GM12878 (cell line): ENCODE results near the gene SERTAD2. TPM values are rescaled to one million over a fixed set of nuclear protein-coding genes. Genes with fewer than 3 reads are reported as not detected.

ENCODE experiments used
- ATAC-seq: fragments of 200-7000 bp; cut with Tn5 transposase; 3 replicates; pipeline ENCODE4 v1.9.1; 2020; ENCODE audit warnings: mild to moderate bottlenecking, moderate library complexity
- BruUV-seq: library from RNA; stranded (reverse); fragments of 400-500 nt; replicated peaks from 2 replicates; lab custom pipeline; 2021; lab: Mats Ljungman, UMichigan
- CTCF ChIA-PET: fragments of 300-600 bp; sonication (Branson Sonifier 250); formaldehyde crosslinking; extraction: SDS; loops from one replicate; lab custom pipeline; 2021; ENCODE audit warnings: inconsistent platforms; lab: Yijun Ruan, JAX
- POLR2A ChIA-PET: fragments of 350-600 bp; formaldehyde crosslinking; extraction: SDS; loops from one replicate; lab custom pipeline; 2021; ENCODE audit warnings: inconsistent platforms; lab: Charles Lee
- RAD21 ChIA-PET: fragments of 300-600 bp; sonication (Branson Sonifier 250); formaldehyde crosslinking; loops from one replicate; lab custom pipeline; 2023; ENCODE audit warnings: antibody characterized with exemption; ENCODE audit not compliant: unreplicated experiment; lab: Charles Lee
- SMC1A ChIA-PET: fragments of 300-600 bp; sonication (Branson Sonifier 250); formaldehyde crosslinking; loops from one replicate; lab custom pipeline; 2023; ENCODE audit not compliant: unreplicated experiment, uncharacterized antibody; lab: Charles Lee
- DNase-seq: peaks from one replicate; pipeline ENCODE4 v3.0.0-alpha.2; 2011; ENCODE audit warnings: low read depth, low spot score
- FAIRE-seq: peaks from 3 replicates; lab custom pipeline; 2011; peaks lifted over from hg19 to GRCh38; lab: Jason Lieb, UNC
- H2AFZ ChIP-seq: 2 replicates; pipeline ENCODE4 v1.6.0; 2011; ENCODE audit warnings: low read depth, low read length, control low read depth; ENCODE audit not compliant: control insufficient read depth
- H3K27ac ChIP-seq: 2 replicates; pipeline ENCODE4 v1.5.1; 2011; ENCODE audit warnings: control low read depth; ENCODE audit not compliant: control insufficient read depth, insufficient read depth
- H3K27me3 ChIP-seq, 2 experiments: replicated peaks in 1 of 2; 2 replicates each; pipeline versions ENCODE4 v1.6.0 to v1.6.1; 2011; ENCODE audit warnings: low read length in 1 of 2; ENCODE audit not compliant: control insufficient read depth in 2 of 2, insufficient read depth in 2 of 2
- H3K36me3 ChIP-seq, 2 experiments: 2 replicates each; pipeline ENCODE4 v1.5.1; 2011; ENCODE audit warnings: low read length in 1 of 2; ENCODE audit not compliant: control insufficient read depth in 2 of 2, insufficient read depth in 2 of 2
- H3K4me1 ChIP-seq: 2 replicates; pipeline ENCODE4 v1.6.1; 2011; ENCODE audit warnings: mild to moderate bottlenecking, low read length, moderate library complexity, mixed read lengths; ENCODE audit not compliant: control insufficient read depth, insufficient read depth
- H3K4me2 ChIP-seq: 2 replicates; pipeline ENCODE4 v1.6.0; 2011; ENCODE audit warnings: control low read depth; ENCODE audit not compliant: control insufficient read depth, insufficient read depth
- H3K4me3 ChIP-seq: fragments of 200-600 bp; sonication (generic); 2 replicates; pipeline ENCODE4 v1.5.1; 2016
- H3K79me2 ChIP-seq: 2 replicates; pipeline ENCODE4 v1.6.0; 2011; ENCODE audit warnings: low read length; ENCODE audit not compliant: control insufficient read depth, insufficient read depth
- H3K9ac ChIP-seq: 2 replicates; pipeline ENCODE4 v1.8.0; 2011; ENCODE audit warnings: low read length, control low read depth, mixed read lengths; ENCODE audit not compliant: control insufficient read depth, insufficient read depth
- H3K9me3 ChIP-seq: replicated peaks from 3 replicates; pipeline ENCODE4 v1.5.1; 2011; ENCODE audit warnings: mild to moderate bottlenecking, low read length; ENCODE audit not compliant: control insufficient read depth, insufficient read depth
- H4K20me1 ChIP-seq: 2 replicates; pipeline ENCODE4 v1.6.0; 2011; ENCODE audit not compliant: control insufficient read depth, insufficient read depth
- CHD4 ChIP-seq: fragments of 200-600 bp; sonication (generic); IDR thresholded peaks from 2 replicates; pipeline ENCODE4 v1.6.1; 2016; ENCODE audit warnings: mild to moderate bottlenecking
- HCFC1 ChIP-seq: fragments of 150-350 bp; IDR thresholded peaks from 2 replicates; pipeline ENCODE4 v1.6.1; 2014; ENCODE audit warnings: low read length
- HDAC6 ChIP-seq: fragments of 200-600 bp; sonication (generic); IDR thresholded peaks from one replicate; pipeline ENCODE4 v1.8.0; 2017; ENCODE audit warnings: antibody characterized with exemption; ENCODE audit not compliant: unreplicated experiment
- MYC ChIP-seq: IDR thresholded peaks from 2 replicates; pipeline ENCODE4 v1.6.1; 2011; ENCODE audit warnings: mild to moderate bottlenecking, low read length, moderate library complexity, inconsistent platforms; ENCODE audit not compliant: insufficient read depth, insufficient replicate concordance, insufficient read length, severe bottlenecking
- NR2C1 ChIP-seq: fragments of 450-650 bp; IDR thresholded peaks from 2 replicates; pipeline ENCODE4 v1.6.1; 2017; ENCODE audit warnings: antibody characterized with exemption, mild to moderate bottlenecking, moderate library complexity
- POLR2AphosphoS5 ChIP-seq: IDR thresholded peaks from 2 replicates; pipeline ENCODE4 v1.6.1; 2011; ENCODE audit warnings: mild to moderate bottlenecking, low read length, inconsistent platforms
- RBBP5 ChIP-seq: fragments of 200-600 bp; sonication (generic); conservative IDR thresholded peaks from 2 replicates; pipeline ENCODE4 v1.6.1; 2016
- RCOR1 ChIP-seq: conservative IDR thresholded peaks from 2 replicates; pipeline ENCODE4 v1.6.1; 2012; ENCODE audit warnings: low read depth, low read length, improper control_type of control experiment
- SUPT20H ChIP-seq: IDR thresholded peaks from 2 replicates; pipeline ENCODE4 v1.6.1; 2011; ENCODE audit warnings: low read depth, mild to moderate bottlenecking, low read length, moderate library complexity, borderline replicate concordance; ENCODE audit not compliant: control insufficient read depth
- SUZ12 ChIP-seq: fragments of 200-600 bp; sonication (generic); IDR thresholded peaks from one replicate; pipeline ENCODE4 v1.6.1; 2018; ENCODE audit warnings: antibody characterized with exemption, mild to moderate bottlenecking; ENCODE audit not compliant: unreplicated experiment
- WRNIP1 ChIP-seq: IDR thresholded peaks from 2 replicates; pipeline ENCODE4 v1.6.1; 2011; ENCODE audit warnings: low read depth, low read length, improper control_type of control experiment, borderline replicate concordance
- WGBS: methylation state at CpG from one replicate; pipeline ENCODE4 v1.1.6; 2016; ENCODE audit warnings: low lambda C conversion rate; ENCODE audit not compliant: insufficient replicate concordance, insufficient coverage; ENCODE audit errors: missing lambda C conversion rate; 5-methylcytosine and 5-hydroxymethylcytosine counted together
- in situ Hi-C: fragments of 300-500 bp; cut with MboI; formaldehyde crosslinking; loops from 9 replicates; pipeline ENCODE4 v1.14.3; 2018; ENCODE audit warnings: mixed read lengths
- intact Hi-C: fragments of 100-400 bp; cut with micrococcal nuclease; formaldehyde crosslinking; loops from one replicate; pipeline ENCODE4 v1.14.2; 2022; ENCODE audit not compliant: unreplicated experiment
- polyA plus RNA-seq, 11 experiments: library from polyadenylated mRNA; depleted of rRNA in 4 of 11; unstranded in 6 of 11; stranded (reverse) in 5 of 11; fragments of >200 nt; fragmentation: Nextera tagmentation in 4 of 11; fragmentation: Illumina TruSeq in 1 of 11; extraction: Ambion mirVana in 4 of 11; extraction: Trizol in 1 of 11; gene quantifications; 1 replicate in 1 of 11; 2 replicates in 10 of 11; pipeline versions ENCODE4 v1.2.1 to v1.2.3, GENCODE V29; 2011 to 2016; ENCODE audit warnings: inconsistent platforms in 2 of 11, missing spikeins in 2 of 11, low read depth in 1 of 11
- total RNA-seq, 4 experiments: library from RNA; depleted of rRNA in 3 of 4; stranded (reverse); fragments of >200 nt in 3 of 4; fragmentation: Illumina TruSeq in 1 of 4; extraction: Trizol in 1 of 4; gene quantifications; 2 replicates each; pipeline versions ENCODE4 v1.2.1 to v1.2.3, GENCODE V29; 2013 to 2021
- TF ChIP-seq, protein P1 (sequence below): fragments of 450-650 bp; IDR thresholded peaks from 2 replicates; pipeline ENCODE4 v1.6.1; 2017; ENCODE audit warnings: borderline replicate concordance
- TF ChIP-seq, protein P2 (sequence below): IDR thresholded peaks from 2 replicates; pipeline ENCODE4 v1.6.1; 2011; ENCODE audit warnings: low read depth, low read length, improper control_type of control experiment, borderline replicate concordance

Gene SERTAD2
- total and polyA plus RNA-seq, 10 of the 15 experiments (the other 5 are each of a cell fraction or from before 2014, with no cell fraction given), result 7.9 to 28.7 (median 20.1) TPM

DNA sequence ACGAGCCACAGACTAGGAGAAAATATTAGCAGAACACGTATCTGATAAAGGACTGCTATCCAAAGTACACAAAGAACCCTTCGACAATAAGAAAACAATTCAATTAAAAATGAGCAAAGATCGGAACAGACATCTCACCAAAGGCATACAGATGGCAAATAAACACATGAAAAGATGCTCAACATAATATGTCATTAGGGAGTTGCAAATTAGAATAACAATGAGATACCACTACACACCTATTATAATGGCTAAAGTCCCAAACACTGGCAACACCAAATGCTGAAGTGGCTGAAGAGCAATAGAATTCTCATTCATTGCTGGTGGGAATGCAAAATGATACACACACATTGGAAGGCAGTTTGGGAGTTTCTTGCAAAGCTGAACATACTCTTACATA lies 33.1 kb downstream of the SERTAD2 start:
- no peak for DNase-seq
- 70% methylated on average over 4 of the region's 4 CpGs for WGBS
- Histone ChIP-seq H3K79me2 (no peaks in the 10 kb centered on the region), H3K9ac (no peak overlapping the region), H4K20me1 (no peaks in the 10 kb centered on the region), H2AFZ (no peak overlapping the region), H3K4me2 (no peak overlapping the region), H3K9me3 (no peaks in the 10 kb centered on the region), H3K4me3 (no peak overlapping the region), H3K36me3 (no peaks in the 10 kb centered on the region), H3K27ac (no peak overlapping the region), H3K4me1 (0 out of 2 replicates have a peak, but pooled peaks cover 3% of the 10 kb centered on the region), H3K27me3 (no peaks in the 10 kb centered on the region)
- ATAC-seq, result no peak
- BruUV-seq, result no TSS peak
- SMC1A ChIA-PET, result interaction anchor here (0.8 to 5.4 kb wide), 5 partner anchors 14 to 168 kb away, joined by 3 to 35 read pairs (median 3); no protein-coding TSS in a partner anchor
- FAIRE-seq, result no peak
- CTCF ChIA-PET, result interaction anchor here (1.2 to 1.3 kb wide), 2 partner anchors 12 to 571 kb away, joined by 3 read pairs; no protein-coding TSS in a partner anchor
- TF ChIP-seq RCOR1, result no peak
- TF ChIP-seq POLR2AphosphoS5, result no peak
- no peak for TF ChIP-seq RBBP5
- TF ChIP-seq SUZ12, result no peak
- no peak for TF ChIP-seq CHD4
- TF ChIP-seq, protein P1, sequence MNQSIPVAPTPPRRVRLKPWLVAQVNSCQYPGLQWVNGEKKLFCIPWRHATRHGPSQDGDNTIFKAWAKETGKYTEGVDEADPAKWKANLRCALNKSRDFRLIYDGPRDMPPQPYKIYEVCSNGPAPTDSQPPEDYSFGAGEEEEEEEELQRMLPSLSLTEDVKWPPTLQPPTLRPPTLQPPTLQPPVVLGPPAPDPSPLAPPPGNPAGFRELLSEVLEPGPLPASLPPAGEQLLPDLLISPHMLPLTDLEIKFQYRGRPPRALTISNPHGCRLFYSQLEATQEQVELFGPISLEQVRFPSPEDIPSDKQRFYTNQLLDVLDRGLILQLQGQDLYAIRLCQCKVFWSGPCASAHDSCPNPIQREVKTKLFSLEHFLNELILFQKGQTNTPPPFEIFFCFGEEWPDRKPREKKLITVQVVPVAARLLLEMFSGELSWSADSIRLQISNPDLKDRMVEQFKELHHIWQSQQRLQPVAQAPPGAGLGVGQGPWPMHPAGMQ, result no peak
- no peak for TF ChIP-seq HDAC6
- TF ChIP-seq SUPT20H, result no peak
- no peak for TF ChIP-seq HCFC1
- TF ChIP-seq, protein P2, sequence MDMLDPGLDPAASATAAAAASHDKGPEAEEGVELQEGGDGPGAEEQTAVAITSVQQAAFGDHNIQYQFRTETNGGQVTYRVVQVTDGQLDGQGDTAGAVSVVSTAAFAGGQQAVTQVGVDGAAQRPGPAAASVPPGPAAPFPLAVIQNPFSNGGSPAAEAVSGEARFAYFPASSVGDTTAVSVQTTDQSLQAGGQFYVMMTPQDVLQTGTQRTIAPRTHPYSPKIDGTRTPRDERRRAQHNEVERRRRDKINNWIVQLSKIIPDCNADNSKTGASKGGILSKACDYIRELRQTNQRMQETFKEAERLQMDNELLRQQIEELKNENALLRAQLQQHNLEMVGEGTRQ, result no peak
- no peak for TF ChIP-seq WRNIP1
- no peak for TF ChIP-seq MYC
- no peak for TF ChIP-seq NR2C1
- intact Hi-C loops (no loop called here), in situ Hi-C loops (no loop called here)
- RAD21 ChIA-PET, result interaction anchor here (1.6 kb wide), 1 partner anchor 16 kb away, joined by 3 read pairs; no protein-coding TSS in a partner anchor
- POLR2A ChIA-PET, result no interaction called here
